ENCODE results near the gene EVI5.
"Not testable (repeated sequence)": the region's sequence is repeated elsewhere in the genome, so short reads cannot be mapped to it uniquely, and the experiment has no call there.

The EVI5 gene

DNA sequence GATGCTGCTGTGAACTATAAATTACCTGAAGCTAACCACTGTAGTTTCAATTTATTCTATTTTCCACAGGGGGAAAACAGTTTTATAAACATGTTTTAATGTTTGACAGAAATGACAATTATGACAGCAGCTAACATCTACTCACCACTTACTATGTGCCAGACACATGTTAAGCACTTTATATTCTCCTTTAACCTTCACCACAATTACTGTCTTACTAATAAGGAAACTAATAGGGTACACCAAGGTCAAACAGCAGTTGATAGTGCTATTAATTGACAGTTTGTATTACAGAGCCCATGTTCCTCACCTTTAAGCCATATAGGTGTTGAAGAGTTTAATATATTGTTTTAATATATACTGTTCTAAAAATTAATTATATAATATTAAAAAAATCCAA, 146.4 kb downstream of the EVI5 start:
- H3K4me3 ChIP-seq (ENCODE audit: low read depth, low read length): no peak overlapping the region
- TF ChIP-seq, protein P1, sequence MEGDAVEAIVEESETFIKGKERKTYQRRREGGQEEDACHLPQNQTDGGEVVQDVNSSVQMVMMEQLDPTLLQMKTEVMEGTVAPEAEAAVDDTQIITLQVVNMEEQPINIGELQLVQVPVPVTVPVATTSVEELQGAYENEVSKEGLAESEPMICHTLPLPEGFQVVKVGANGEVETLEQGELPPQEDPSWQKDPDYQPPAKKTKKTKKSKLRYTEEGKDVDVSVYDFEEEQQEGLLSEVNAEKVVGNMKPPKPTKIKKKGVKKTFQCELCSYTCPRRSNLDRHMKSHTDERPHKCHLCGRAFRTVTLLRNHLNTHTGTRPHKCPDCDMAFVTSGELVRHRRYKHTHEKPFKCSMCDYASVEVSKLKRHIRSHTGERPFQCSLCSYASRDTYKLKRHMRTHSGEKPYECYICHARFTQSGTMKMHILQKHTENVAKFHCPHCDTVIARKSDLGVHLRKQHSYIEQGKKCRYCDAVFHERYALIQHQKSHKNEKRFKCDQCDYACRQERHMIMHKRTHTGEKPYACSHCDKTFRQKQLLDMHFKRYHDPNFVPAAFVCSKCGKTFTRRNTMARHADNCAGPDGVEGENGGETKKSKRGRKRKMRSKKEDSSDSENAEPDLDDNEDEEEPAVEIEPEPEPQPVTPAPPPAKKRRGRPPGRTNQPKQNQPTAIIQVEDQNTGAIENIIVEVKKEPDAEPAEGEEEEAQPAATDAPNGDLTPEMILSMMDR (IDR thresholded peaks at IDR 0.05; ENCODE audit: low read depth, low read length): no peak

DNA sequence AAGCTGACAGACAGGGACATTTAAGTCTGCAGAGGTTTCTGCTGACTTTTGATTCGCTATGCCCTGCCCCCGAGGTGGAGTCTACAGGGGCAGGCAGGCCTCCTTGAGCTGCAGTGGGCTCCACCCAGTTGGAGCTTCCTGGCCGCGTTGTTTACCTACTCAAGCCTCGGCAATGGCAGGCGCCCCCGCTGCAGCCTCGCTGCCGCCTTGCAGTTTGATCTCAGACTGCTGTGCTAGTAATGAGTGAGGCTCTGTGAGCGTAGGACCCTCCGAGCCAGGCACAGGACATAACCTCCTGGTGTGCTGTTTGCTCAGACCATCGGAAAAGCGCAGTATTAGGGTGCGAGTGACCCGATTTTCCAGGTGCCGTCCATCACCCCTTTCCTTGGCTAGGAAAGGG, 149.7 kb downstream of the EVI5 start:
- H3K4me3 ChIP-seq (ENCODE audit: low read depth, low read length): not testable (repeated sequence)

DNA sequence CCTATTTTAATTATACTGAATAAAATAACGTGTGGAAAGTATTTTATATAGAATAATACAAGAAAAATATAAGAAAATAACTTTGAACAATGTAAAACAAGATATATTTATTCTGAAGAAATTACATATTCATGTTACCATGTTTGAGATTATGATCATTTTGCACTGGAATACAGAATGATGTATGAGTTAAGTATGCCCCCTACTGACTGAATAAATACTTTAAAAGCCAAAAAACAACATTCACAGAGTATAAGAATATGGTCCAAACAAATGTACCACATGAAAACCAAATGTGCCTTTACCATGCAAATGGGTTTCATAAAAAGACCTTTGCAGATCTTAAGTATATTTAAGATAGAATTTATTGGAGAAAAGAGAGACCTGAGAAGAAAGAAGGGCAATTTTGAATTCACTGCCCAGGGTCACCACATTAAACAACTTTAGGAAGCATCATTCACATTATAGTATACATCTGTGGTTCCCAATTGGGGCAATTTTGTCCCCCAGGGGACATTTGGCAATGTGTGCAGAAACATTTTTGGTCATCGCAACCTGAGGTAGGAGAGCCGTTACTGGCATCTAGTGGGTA, 161.6 kb downstream of the EVI5 start:
- H3K4me3 ChIP-seq (ENCODE audit: low read depth, low read length): no peak overlapping the region
- TF ChIP-seq, protein P1 (IDR thresholded peaks at IDR 0.05; ENCODE audit: low read depth, low read length): peak; percentile 2; the same call in 1 of the 2 replicates

DNA sequence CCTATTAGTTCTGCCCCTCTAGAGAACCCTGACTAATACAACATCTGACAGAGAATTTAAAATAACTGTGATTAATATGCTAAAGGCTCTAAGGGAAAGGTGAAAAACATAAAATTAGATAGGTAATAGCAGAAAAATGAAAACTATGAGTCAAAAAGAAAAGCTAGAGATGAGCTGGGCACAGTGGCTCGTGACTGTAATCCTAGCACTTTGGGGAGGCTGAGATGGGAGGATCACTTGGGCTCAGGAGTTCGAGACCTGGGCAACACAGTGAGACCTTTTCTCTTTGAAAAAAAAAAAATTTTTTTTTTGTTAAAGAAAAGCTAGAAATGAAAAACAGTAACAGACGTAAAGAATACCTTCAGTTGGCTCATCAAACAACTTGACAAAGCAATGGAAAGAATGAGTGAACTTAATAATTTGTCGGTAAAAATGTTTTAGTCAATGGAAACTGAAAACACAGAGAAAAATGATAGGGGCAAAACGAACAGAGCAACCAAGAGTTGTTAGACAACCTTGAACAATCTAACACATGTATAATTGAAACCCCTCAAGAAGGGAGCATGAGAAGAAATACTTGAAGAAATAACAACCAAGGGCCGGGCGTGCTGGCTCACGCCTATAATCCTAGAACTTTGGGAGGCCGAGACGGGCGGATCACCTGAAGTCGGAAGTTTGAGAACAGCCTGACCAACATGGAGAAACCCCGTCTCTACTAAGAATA, 165.3 kb downstream of the EVI5 start:
- H3K4me3 ChIP-seq (ENCODE audit: low read depth, low read length): no peak overlapping the region

DNA sequence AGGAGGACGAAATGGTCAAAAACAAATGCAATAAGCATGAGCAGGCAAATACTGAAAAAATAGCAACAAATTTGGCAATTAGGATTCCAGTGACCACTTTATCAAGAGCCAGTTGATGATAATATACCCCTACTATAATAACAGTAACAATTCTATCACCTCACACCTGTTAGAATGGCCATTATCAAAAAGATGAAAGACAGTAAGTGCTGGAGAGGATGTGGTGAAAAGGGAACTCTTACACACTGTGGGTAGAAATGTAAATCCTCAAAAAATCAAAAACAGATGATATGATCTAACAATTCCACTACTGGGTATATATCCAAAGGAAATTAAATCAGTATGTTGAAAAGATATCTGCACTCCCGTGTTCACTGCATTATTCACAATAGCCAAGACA, 183.9 kb downstream of the EVI5 start:
- TF ChIP-seq, protein P1 (IDR thresholded peaks at IDR 0.05; ENCODE audit: low read depth, low read length): no peak
- no peak overlapping the region for H3K4me3 ChIP-seq (ENCODE audit: low read depth, low read length)

More for the DNA sequence above, 165.3 kb downstream of the EVI5 start:
- TF ChIP-seq, protein P1 (IDR thresholded peaks at IDR 0.05; ENCODE audit: low read depth, low read length): no peak

DNA sequence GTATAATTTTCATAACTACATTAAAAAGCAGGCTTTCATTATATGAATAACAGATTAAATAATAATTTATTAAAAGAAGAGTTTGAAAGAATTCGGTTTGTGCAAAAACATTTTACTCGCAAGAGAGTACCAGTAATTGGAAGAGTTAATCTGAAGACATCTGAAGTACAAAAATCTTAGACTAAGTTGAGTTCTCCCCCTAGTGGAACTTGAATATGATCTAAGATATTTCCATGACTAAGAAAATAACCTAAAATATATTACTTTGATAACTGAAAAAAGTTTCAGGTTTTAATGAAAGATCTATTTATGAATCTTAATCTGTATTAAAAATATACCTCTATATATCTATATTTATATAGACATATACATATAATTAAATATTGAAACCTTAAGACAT, 185.7 kb downstream of the EVI5 start:
- no peak overlapping the region for H3K4me3 ChIP-seq (ENCODE audit: low read depth, low read length)
- TF ChIP-seq, protein P1 (IDR thresholded peaks at IDR 0.05; ENCODE audit: low read depth, low read length): no peak

DNA sequence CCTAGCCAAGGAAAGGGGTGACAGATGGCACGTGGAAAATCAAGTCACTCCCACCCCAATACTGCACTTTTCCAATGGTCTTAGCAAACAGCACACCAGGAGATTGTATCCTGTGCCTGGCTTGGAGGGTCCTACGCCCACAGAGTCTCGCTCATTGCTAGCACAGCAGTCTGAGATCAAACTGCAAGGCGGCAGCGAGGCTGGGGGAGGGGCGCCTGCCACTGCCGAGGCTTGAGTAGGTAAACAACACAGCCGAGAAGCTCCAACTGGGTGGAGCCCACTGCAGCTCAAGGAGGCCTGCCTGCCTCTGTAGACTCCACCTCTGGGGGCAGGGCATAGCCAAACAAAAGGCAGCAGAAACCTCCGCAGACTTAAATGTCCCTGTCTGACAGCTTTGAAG, 195.5 kb downstream of the EVI5 start:
- H3K4me3 ChIP-seq (ENCODE audit: low read depth, low read length): not testable (repeated sequence)

DNA sequence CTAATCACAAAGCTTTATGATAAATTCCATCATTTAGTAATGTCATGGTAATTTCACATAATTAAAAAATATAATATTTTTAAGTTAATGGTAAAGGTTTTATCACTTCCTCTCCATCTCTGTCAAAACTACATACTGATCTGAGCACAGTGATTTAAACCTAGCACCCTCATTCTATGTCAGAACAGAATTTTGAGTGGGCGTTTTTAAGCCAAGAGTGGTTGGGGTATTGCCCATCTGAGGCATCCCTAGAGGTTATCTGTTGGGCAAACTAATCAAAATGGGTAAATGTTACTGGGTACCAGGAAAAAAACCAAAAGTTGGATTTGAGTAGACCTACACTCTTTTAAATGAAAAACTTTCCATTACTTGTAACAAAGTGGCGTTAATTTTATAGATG, 197.5 kb downstream of the EVI5 start:
- no peak overlapping the region for H3K4me3 ChIP-seq (ENCODE audit: low read depth, low read length)
- TF ChIP-seq, protein P1 (IDR thresholded peaks at IDR 0.05; ENCODE audit: low read depth, low read length): no peak
